A549 (cell line): Measurements from ENCODE around the gene RHOT2. TPM values are rescaled to one million over a fixed set of nuclear protein-coding genes. Genes with fewer than 3 reads are reported as not detected.
A peak's percentile ranks its signal among the peaks of the same experiment; 100 is the strongest.
"Not testable (repeated sequence)": the region's sequence is repeated elsewhere in the genome, so short reads cannot be mapped to it uniquely, and the experiment has no call there.

Source experiments
- ATAC-seq, 2 experiments: fragments of 200-7000 bp in 1 of 2; fragments of >200 bp in 1 of 2; cut with Nextera tagmentation in 1 of 2; cut with Tn5 transposase in 1 of 2; 3 replicates each; pipeline versions ENCODE4 v1.8.0 to v1.9.1; 2018 to 2020; ENCODE audit warnings: mild to moderate bottlenecking in 1 of 2, moderate library complexity in 1 of 2
- CTCF ChIA-PET: fragments of 300-600 bp; sonication (Branson Sonifier 250); formaldehyde crosslinking; extraction: SDS; loops from one replicate; lab custom pipeline; 2021; ENCODE audit warnings: antibody characterized with exemption, inconsistent platforms; lab: Yijun Ruan, JAX
- POLR2A ChIA-PET: fragments of 350-600 bp; formaldehyde crosslinking; extraction: SDS; loops from one replicate; lab custom pipeline; 2021; ENCODE audit warnings: antibody characterized with exemption, inconsistent platforms; lab: Yijun Ruan, JAX
- DNase-seq, 2 experiments: peaks; one replicate each; pipeline versions ENCODE4 v3.0.0 to v3.0.0-alpha.2; 2011 to 2016; ENCODE audit warnings: low read depth in 1 of 2, low spot score in 1 of 2
- FAIRE-seq: peaks from 2 replicates; lab custom pipeline; 2011; peaks lifted over from hg19 to GRCh38; lab: Jason Lieb, UNC
- H3K27ac ChIP-seq, 2 experiments: fragments of >200 bp; sonication (Bioruptor Twin); formaldehyde crosslinking; 3 replicates each; pipeline ENCODE4 v1.5.1; 2016 to 2017
- H3K4me1 ChIP-seq: fragments of >200 bp; sonication (Bioruptor Twin); formaldehyde crosslinking; 3 replicates; pipeline ENCODE4 v1.6.1; 2016
- H3K4me2 ChIP-seq: fragments of >200 bp; sonication (Bioruptor Twin); formaldehyde crosslinking; 3 replicates; pipeline ENCODE4 v1.6.1; 2016
- H3K4me3 ChIP-seq: fragments of >200 bp; sonication (Bioruptor Twin); formaldehyde crosslinking; 3 replicates; pipeline ENCODE4 v1.5.1; 2016
- H3K9me3 ChIP-seq: fragments of >200 bp; sonication (Bioruptor Twin); formaldehyde crosslinking; 3 replicates; pipeline ENCODE4 v1.6.1; 2016
- CBX2 ChIP-seq: fragments of 200-600 bp; sonication (generic); IDR thresholded peaks from 2 replicates; pipeline ENCODE4 v1.6.1; 2016; ENCODE audit warnings: low read depth, mild to moderate bottlenecking, borderline replicate concordance
- CHD2 ChIP-seq: fragments of 150-350 bp; IDR thresholded peaks from 2 replicates; pipeline ENCODE4 v1.6.1; 2014; ENCODE audit warnings: low read length; ENCODE audit not compliant: partially characterized antibody
- CHD4 ChIP-seq: fragments of 200-600 bp; sonication (generic); IDR thresholded peaks from 2 replicates; pipeline ENCODE4 v1.6.1; 2016; ENCODE audit warnings: antibody characterized with exemption, mild to moderate bottlenecking, borderline replicate concordance
- EHF ChIP-seq: fragments of 250-450 bp; sonication (Bioruptor Pico); IDR thresholded peaks from 2 replicates; pipeline ENCODE4 v1.5.0; 2020; ENCODE audit warnings: mild to moderate bottlenecking
- EP300 ChIP-seq, 2 experiments: fragments of >200 bp; sonication (Bioruptor Twin); formaldehyde crosslinking; IDR thresholded peaks; 2 replicates in 1 of 2; 3 replicates in 1 of 2; pipeline ENCODE4 v1.6.1; 2016 to 2017
- ESRRA ChIP-seq: fragments of 150-350 bp; IDR thresholded peaks from 2 replicates; pipeline ENCODE4 v1.6.1; 2014; ENCODE audit warnings: mild to moderate bottlenecking, low read length, borderline replicate concordance
- FOXS1 ChIP-seq: fragments of 250-450 bp; sonication (Bioruptor Pico); IDR thresholded peaks from 2 replicates; pipeline ENCODE4 v1.5.0; 2020; ENCODE audit warnings: mild to moderate bottlenecking, moderate library complexity
- HOXB5 ChIP-seq: fragments of 250-450 bp; sonication (Bioruptor Pico); IDR thresholded peaks from 2 replicates; pipeline ENCODE4 v1.5.0; 2020; ENCODE audit warnings: mild to moderate bottlenecking, moderate library complexity
- MAFK ChIP-seq: fragments of 450-650 bp; IDR thresholded peaks from 2 replicates; pipeline ENCODE4 v1.6.1; 2014; ENCODE audit not compliant: partially characterized antibody
- MAZ ChIP-seq: fragments of 150-350 bp; IDR thresholded peaks from 2 replicates; pipeline ENCODE4 v1.6.1; 2014; ENCODE audit warnings: antibody characterized with exemption, low read depth, low read length, borderline replicate concordance
- PHF8 ChIP-seq: fragments of 200-600 bp; sonication (generic); IDR thresholded peaks from 2 replicates; pipeline ENCODE4 v1.6.1; 2016; ENCODE audit warnings: low read depth, mild to moderate bottlenecking, antibody characterized with exemption, moderate library complexity, borderline replicate concordance
- POLR2A ChIP-seq: IDR thresholded peaks from 2 replicates; pipeline ENCODE4 v1.6.1; 2012; ENCODE audit warnings: mild to moderate bottlenecking, low read length
- RCOR1 ChIP-seq: fragments of 150-350 bp; IDR thresholded peaks from 2 replicates; pipeline ENCODE4 v1.6.1; 2014; ENCODE audit warnings: antibody characterized with exemption, low read length, low read depth
- TP53 ChIP-seq: fragments of 250-450 bp; sonication (Bioruptor Pico); IDR thresholded peaks from 2 replicates; pipeline ENCODE4 v1.5.0; 2021; ENCODE audit warnings: mild to moderate bottlenecking, moderate library complexity
- ZC3H11A ChIP-seq: fragments of 450-650 bp; IDR thresholded peaks from 2 replicates; pipeline ENCODE4 v1.6.1; 2014; ENCODE audit warnings: antibody characterized with exemption, mild to moderate bottlenecking
- ZNF302 ChIP-seq: fragments of 250-450 bp; sonication (Bioruptor Pico); IDR thresholded peaks from 2 replicates; pipeline ENCODE4 v1.9.0; 2021; ENCODE audit warnings: inconsistent platforms, mild to moderate bottlenecking, moderate library complexity
- WGBS: methylation state at CpG from one replicate; pipeline ENCODE4 v1.1.6; 2017; ENCODE audit errors: missing lambda C conversion rate; 5-methylcytosine and 5-hydroxymethylcytosine counted together
- polyA plus RNA-seq, 4 experiments: library from polyadenylated mRNA; depleted of rRNA in 3 of 4; stranded (reverse); fragments of >200 nt; fragmentation: RNase III in 1 of 4; extraction: RNeasy Plus Mini Kit Qiagen cat#74134 plus additional on column Dnase treatment in 1 of 4; gene quantifications; 2 replicates in 3 of 4; 3 replicates in 1 of 4; pipeline ENCODE4 v1.2.3, GENCODE V29; 2011 to 2017
- TF ChIP-seq, protein P1 (sequence below): fragments of 450-650 bp; IDR thresholded peaks from 2 replicates; pipeline ENCODE4 v1.6.1; 2014; ENCODE audit warnings: antibody characterized with exemption
- TF ChIP-seq, protein P2 (sequence below): fragments of >200 bp; sonication (Bioruptor Twin); formaldehyde crosslinking; IDR thresholded peaks from 2 replicates; pipeline ENCODE4 v1.6.1; 2016

Gene RHOT2
- polyA plus RNA-seq, 2 of the 4 experiments (the other 2 are of a cell fraction), result 38.0 to 83.1 TPM

GRCh38 chr16:686459-687260 is 18.7 kb downstream of the RHOT2 start:
- no peak overlapping the region for H3K27ac ChIP-seq
- WGBS, result 90% methylated on average over 48 of the region's 51 CpGs
- no peak for TF ChIP-seq CBX2
- no peak for TF ChIP-seq FOXS1
- TF ChIP-seq CHD2, result no peak
- TF ChIP-seq, all 56 proteins: peak for 0
- Histone ChIP-seq H3K4me2 (no peak overlapping the region), H3K9me3 (no peaks in the 10 kb centered on the region), H3K4me3 (no peak overlapping the region), H3K4me1 (peaks cover 30% of the 10 kb centered on the region)
- ChIA-PET CTCF (interaction anchor here (0.7 to 4.8 kb wide), 18 partner anchors 9 to 98 kb away, joined by 3 to 32 read pairs (median 6); partner anchors contain the start of genes METRN, RHBDL1 and RHOT2), POLR2A (interaction anchor here (1.7 kb wide), 1 partner anchor 9 kb away, joined by 6 read pairs; no protein-coding TSS in a partner anchor)
- ATAC-seq (no peak), DNase-seq (no peak), FAIRE-seq (no peak)

DNA sequence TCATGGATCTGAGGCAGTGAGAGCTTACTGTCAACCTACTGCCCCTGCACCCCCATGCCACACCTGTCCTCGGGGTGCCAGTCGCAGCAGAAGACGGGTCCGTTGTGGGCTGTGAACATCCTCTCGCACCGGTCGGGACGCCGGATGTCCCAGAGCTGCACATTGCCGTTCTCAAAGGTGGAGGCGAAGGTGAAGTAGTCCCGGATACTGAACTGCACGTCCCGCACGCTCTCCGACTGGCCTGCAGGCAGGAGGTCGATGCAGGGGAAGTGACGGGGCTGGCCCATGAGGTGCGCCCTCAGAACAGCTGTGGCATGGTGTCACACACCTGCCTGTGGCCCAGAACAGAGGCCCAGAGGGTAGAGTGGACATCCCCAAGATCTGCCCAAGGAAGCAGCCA is 19.6 kb downstream of the RHOT2 start:
- peaks cover 22% of the 10 kb centered on the region; the same call in 2 of the 3 replicates for H3K4me1 ChIP-seq
- H3K27ac ChIP-seq, result no peak overlapping the region
- no peak overlapping the region for H3K4me3 ChIP-seq
- WGBS, result 92% methylated on average over 19 of the region's 19 CpGs
- CTCF ChIA-PET, result interaction anchor here (0.5 to 4.8 kb wide), 9 partner anchors 8 to 98 kb away, joined by 3 to 32 read pairs (median 6); partner anchors contain the start of genes RHBDL1 and RHOT2
- no peaks in the 10 kb centered on the region for H3K9me3 ChIP-seq
- DNase-seq (no peak), FAIRE-seq (no peak), ATAC-seq (no peak)
- POLR2A ChIA-PET, result no interaction called here
- H3K4me2 ChIP-seq, result no peak overlapping the region
- TF ChIP-seq EHF (CRISPR knock-in tag), result no peak
- TF ChIP-seq MAZ, result no peak
- TF ChIP-seq ZNF302 (CRISPR knock-in tag), result no peak
- no peak for TF ChIP-seq TP53 (CRISPR knock-in tag)
- TF ChIP-seq, protein P1, sequence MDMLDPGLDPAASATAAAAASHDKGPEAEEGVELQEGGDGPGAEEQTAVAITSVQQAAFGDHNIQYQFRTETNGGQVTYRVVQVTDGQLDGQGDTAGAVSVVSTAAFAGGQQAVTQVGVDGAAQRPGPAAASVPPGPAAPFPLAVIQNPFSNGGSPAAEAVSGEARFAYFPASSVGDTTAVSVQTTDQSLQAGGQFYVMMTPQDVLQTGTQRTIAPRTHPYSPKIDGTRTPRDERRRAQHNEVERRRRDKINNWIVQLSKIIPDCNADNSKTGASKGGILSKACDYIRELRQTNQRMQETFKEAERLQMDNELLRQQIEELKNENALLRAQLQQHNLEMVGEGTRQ, result no peak
- TF ChIP-seq PHF8, result no peak
- TF ChIP-seq ESRRA, result no peak
- TF ChIP-seq ZC3H11A, result no peak
- TF ChIP-seq CBX2, result no peak
- TF ChIP-seq HOXB5 (CRISPR knock-in tag), result no peak
- no peak for TF ChIP-seq RCOR1
- TF ChIP-seq CHD4, result no peak
- no peak for TF ChIP-seq MAFK
- no peak for TF ChIP-seq EP300 (IDR thresholded peaks at IDR 0.05)
- no peak for TF ChIP-seq CHD2
- TF ChIP-seq, protein P2, sequence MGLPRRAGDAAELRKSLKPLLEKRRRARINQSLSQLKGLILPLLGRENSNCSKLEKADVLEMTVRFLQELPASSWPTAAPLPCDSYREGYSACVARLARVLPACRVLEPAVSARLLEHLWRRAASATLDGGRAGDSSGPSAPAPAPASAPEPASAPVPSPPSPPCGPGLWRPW, result no peak

GRCh38 chr16:689175-689897 is 21.4 kb downstream of the RHOT2 start:
- 80% methylated on average over 26 of the region's 26 CpGs for WGBS
- H3K4me3 ChIP-seq, result peak overlapping the region; percentile 71
- ATAC-seq (peak in 1 of 2 experiments; percentile 1; a peak in 2 of 6 replicates), DNase-seq (no peak)
- peaks cover 15% of the 10 kb centered on the region; the same call in 1 of the 3 replicates for H3K4me1 ChIP-seq
- CTCF ChIA-PET, result interaction anchor here (1.3 to 4.8 kb wide), 5 partner anchors 15 to 27 kb away, joined by 3 to 32 read pairs (median 5); partner anchors contain the start of gene RHOT2
- no peaks in the 10 kb centered on the region for H3K9me3 ChIP-seq
- peak overlapping the region; percentile 89 to 94 for H3K27ac ChIP-seq
- POLR2A ChIA-PET, result interaction anchor here (0.5 to 1.8 kb wide), 6 partner anchors 8 to 33 kb away, joined by 3 to 12 read pairs (median 4); partner anchors contain the start of gene STUB1
- peak overlapping the region; percentile 82 for H3K4me2 ChIP-seq
- TF ChIP-seq PHF8, result no peak
- TF ChIP-seq POLR2A, result peak; percentile 24; the same call in 1 of the 2 replicates
- TF ChIP-seq, all 56 proteins: peak for 1
- FAIRE-seq, result no peak

DNA sequence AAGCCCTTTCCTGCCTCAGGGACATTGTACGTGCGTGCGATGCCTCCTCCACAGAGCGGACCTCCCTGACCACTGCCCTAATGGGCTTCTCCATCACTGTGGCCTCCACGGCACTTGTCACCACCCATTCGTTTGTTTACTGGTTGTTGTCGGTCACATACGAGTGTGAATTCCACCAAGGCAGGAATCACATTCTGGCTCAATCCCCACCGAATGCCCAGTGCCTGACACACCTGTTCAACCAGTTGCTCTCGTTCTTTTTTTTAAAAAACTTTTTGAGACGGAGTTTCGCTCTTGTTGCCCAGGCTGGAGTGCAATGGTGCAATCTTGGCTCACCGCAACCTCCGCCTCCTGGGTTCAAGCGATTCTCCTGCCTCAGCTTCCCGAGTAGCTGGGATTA is 23.3 kb downstream of the RHOT2 start:
- H3K27ac ChIP-seq, ATAC-seq, H3K4me3 ChIP-seq, FAIRE-seq, H3K4me2 ChIP-seq, DNase-seq, POLR2A ChIA-PET, CTCF ChIA-PET, H3K9me3 ChIP-seq: not testable (repeated sequence)
- 81% methylated on average over 16 of the region's 16 CpGs for WGBS
- peaks cover 25% of the 10 kb centered on the region; the same call in 2 of the 3 replicates for H3K4me1 ChIP-seq
